GM12878 (cell line): ENCODE results near the gene ZP2. TPM values are rescaled to one million over a fixed set of nuclear protein-coding genes. Genes with fewer than 3 reads are reported as not detected.

Source experiments
- ATAC-seq: fragments of 200-7000 bp; cut with Tn5 transposase; 3 replicates; pipeline ENCODE4 v1.9.1; 2020; ENCODE audit warnings: mild to moderate bottlenecking, moderate library complexity
- BruUV-seq: library from RNA; stranded (reverse); fragments of 400-500 nt; replicated peaks from 2 replicates; lab custom pipeline; 2021; lab: Mats Ljungman, UMichigan
- CTCF ChIA-PET: fragments of 300-600 bp; sonication (Branson Sonifier 250); formaldehyde crosslinking; extraction: SDS; loops from one replicate; lab custom pipeline; 2021; ENCODE audit warnings: inconsistent platforms; lab: Yijun Ruan, JAX
- POLR2A ChIA-PET: fragments of 350-600 bp; formaldehyde crosslinking; extraction: SDS; loops from one replicate; lab custom pipeline; 2021; ENCODE audit warnings: inconsistent platforms; lab: Charles Lee
- RAD21 ChIA-PET: fragments of 300-600 bp; sonication (Branson Sonifier 250); formaldehyde crosslinking; loops from one replicate; lab custom pipeline; 2023; ENCODE audit warnings: antibody characterized with exemption; ENCODE audit not compliant: unreplicated experiment; lab: Charles Lee
- SMC1A ChIA-PET: fragments of 300-600 bp; sonication (Branson Sonifier 250); formaldehyde crosslinking; loops from one replicate; lab custom pipeline; 2023; ENCODE audit not compliant: unreplicated experiment, uncharacterized antibody; lab: Charles Lee
- DNase-seq: peaks from one replicate; pipeline ENCODE4 v3.0.0-alpha.2; 2011; ENCODE audit warnings: low read depth, low spot score
- FAIRE-seq: peaks from 3 replicates; lab custom pipeline; 2011; peaks lifted over from hg19 to GRCh38; lab: Jason Lieb, UNC
- H2AFZ ChIP-seq: 2 replicates; pipeline ENCODE4 v1.6.0; 2011; ENCODE audit warnings: low read depth, low read length, control low read depth; ENCODE audit not compliant: control insufficient read depth
- H3K27ac ChIP-seq: 2 replicates; pipeline ENCODE4 v1.5.1; 2011; ENCODE audit warnings: control low read depth; ENCODE audit not compliant: control insufficient read depth, insufficient read depth
- H3K27me3 ChIP-seq, 2 experiments: replicated peaks in 1 of 2; 2 replicates each; pipeline versions ENCODE4 v1.6.0 to v1.6.1; 2011; ENCODE audit warnings: low read length in 1 of 2; ENCODE audit not compliant: control insufficient read depth in 2 of 2, insufficient read depth in 2 of 2
- H3K36me3 ChIP-seq, 2 experiments: 2 replicates each; pipeline ENCODE4 v1.5.1; 2011; ENCODE audit warnings: low read length in 1 of 2; ENCODE audit not compliant: control insufficient read depth in 2 of 2, insufficient read depth in 2 of 2
- H3K4me1 ChIP-seq: 2 replicates; pipeline ENCODE4 v1.6.1; 2011; ENCODE audit warnings: mild to moderate bottlenecking, low read length, moderate library complexity, mixed read lengths; ENCODE audit not compliant: control insufficient read depth, insufficient read depth
- H3K4me2 ChIP-seq: 2 replicates; pipeline ENCODE4 v1.6.0; 2011; ENCODE audit warnings: control low read depth; ENCODE audit not compliant: control insufficient read depth, insufficient read depth
- H3K4me3 ChIP-seq: fragments of 200-600 bp; sonication (generic); 2 replicates; pipeline ENCODE4 v1.5.1; 2016
- H3K79me2 ChIP-seq: 2 replicates; pipeline ENCODE4 v1.6.0; 2011; ENCODE audit warnings: low read length; ENCODE audit not compliant: control insufficient read depth, insufficient read depth
- H3K9ac ChIP-seq: 2 replicates; pipeline ENCODE4 v1.8.0; 2011; ENCODE audit warnings: low read length, control low read depth, mixed read lengths; ENCODE audit not compliant: control insufficient read depth, insufficient read depth
- H3K9me3 ChIP-seq: replicated peaks from 3 replicates; pipeline ENCODE4 v1.5.1; 2011; ENCODE audit warnings: mild to moderate bottlenecking, low read length; ENCODE audit not compliant: control insufficient read depth, insufficient read depth
- H4K20me1 ChIP-seq: 2 replicates; pipeline ENCODE4 v1.6.0; 2011; ENCODE audit not compliant: control insufficient read depth, insufficient read depth
- BCL3 ChIP-seq: IDR thresholded peaks from 2 replicates; pipeline ENCODE4 v1.6.1; 2011; ENCODE audit warnings: borderline replicate concordance, low read depth, mild to moderate bottlenecking, moderate library complexity, low read length; ENCODE audit not compliant: insufficient read depth, poor library complexity, severe bottlenecking
- E4F1 ChIP-seq: fragments of 450-650 bp; IDR thresholded peaks from 2 replicates; pipeline ENCODE4 v1.6.1; 2018; ENCODE audit warnings: borderline replicate concordance, mild to moderate bottlenecking; ENCODE audit not compliant: partially characterized antibody
- MEF2A ChIP-seq: IDR thresholded peaks from 2 replicates; pipeline ENCODE4 v1.6.1; 2011; ENCODE audit warnings: low read depth, mild to moderate bottlenecking, low read length, moderate library complexity; ENCODE audit not compliant: insufficient read depth
- NBN ChIP-seq: fragments of 450-650 bp; IDR thresholded peaks from 2 replicates; pipeline ENCODE4 v1.6.1; 2016
- NR2C1 ChIP-seq: fragments of 450-650 bp; IDR thresholded peaks from 2 replicates; pipeline ENCODE4 v1.6.1; 2017; ENCODE audit warnings: antibody characterized with exemption, mild to moderate bottlenecking, moderate library complexity
- PAX5 ChIP-seq: IDR thresholded peaks from 2 replicates; pipeline ENCODE4 v1.6.1; 2011; ENCODE audit warnings: low read depth, low read length, borderline replicate concordance
- PML ChIP-seq: IDR thresholded peaks from 2 replicates; pipeline ENCODE4 v1.6.1; 2012; ENCODE audit warnings: low read length, inconsistent platforms
- POLR2A ChIP-seq: IDR thresholded peaks from 2 replicates; pipeline ENCODE4 v1.6.1; 2011; ENCODE audit warnings: low read depth, mild to moderate bottlenecking, low read length
- RAD51 ChIP-seq: fragments of 450-650 bp; IDR thresholded peaks from 2 replicates; pipeline ENCODE4 v1.6.1; 2016; ENCODE audit warnings: moderate library complexity, mild to moderate bottlenecking, inconsistent platforms
- SRF ChIP-seq, 2 experiments: IDR thresholded peaks; 2 replicates each; pipeline ENCODE4 v1.6.1; 2011; ENCODE audit warnings: low read depth in 2 of 2, low read length in 2 of 2, mild to moderate bottlenecking in 1 of 2, moderate library complexity in 1 of 2
- SUZ12 ChIP-seq: fragments of 200-600 bp; sonication (generic); IDR thresholded peaks from one replicate; pipeline ENCODE4 v1.6.1; 2018; ENCODE audit warnings: antibody characterized with exemption, mild to moderate bottlenecking; ENCODE audit not compliant: unreplicated experiment
- ZNF217 ChIP-seq: fragments of 450-650 bp; IDR thresholded peaks from 2 replicates; pipeline ENCODE4 v1.6.1; 2017; ENCODE audit warnings: antibody characterized with exemption, mild to moderate bottlenecking
- WGBS: methylation state at CpG from one replicate; pipeline ENCODE4 v1.1.6; 2016; ENCODE audit warnings: low lambda C conversion rate; ENCODE audit not compliant: insufficient replicate concordance, insufficient coverage; ENCODE audit errors: missing lambda C conversion rate; 5-methylcytosine and 5-hydroxymethylcytosine counted together
- in situ Hi-C: fragments of 300-500 bp; cut with MboI; formaldehyde crosslinking; loops from 9 replicates; pipeline ENCODE4 v1.14.3; 2018; ENCODE audit warnings: mixed read lengths
- intact Hi-C: fragments of 100-400 bp; cut with micrococcal nuclease; formaldehyde crosslinking; loops from one replicate; pipeline ENCODE4 v1.14.2; 2022; ENCODE audit not compliant: unreplicated experiment
- polyA plus RNA-seq, 11 experiments: library from polyadenylated mRNA; depleted of rRNA in 4 of 11; unstranded in 6 of 11; stranded (reverse) in 5 of 11; fragments of >200 nt; fragmentation: Nextera tagmentation in 4 of 11; fragmentation: Illumina TruSeq in 1 of 11; extraction: Ambion mirVana in 4 of 11; extraction: Trizol in 1 of 11; gene quantifications; 1 replicate in 1 of 11; 2 replicates in 10 of 11; pipeline versions ENCODE4 v1.2.1 to v1.2.3, GENCODE V29; 2011 to 2016; ENCODE audit warnings: inconsistent platforms in 2 of 11, missing spikeins in 2 of 11, low read depth in 1 of 11
- total RNA-seq, 4 experiments: library from RNA; depleted of rRNA in 3 of 4; stranded (reverse); fragments of >200 nt in 3 of 4; fragmentation: Illumina TruSeq in 1 of 4; extraction: Trizol in 1 of 4; gene quantifications; 2 replicates each; pipeline versions ENCODE4 v1.2.1 to v1.2.3, GENCODE V29; 2013 to 2021

ZP2 gene
- total and polyA plus RNA-seq, 10 of the 15 experiments (the other 5 are each of a cell fraction or from before 2014, with no cell fraction given): 0.11 to 0.33 (median 0.16) TPM; not detected in 1

DNA sequence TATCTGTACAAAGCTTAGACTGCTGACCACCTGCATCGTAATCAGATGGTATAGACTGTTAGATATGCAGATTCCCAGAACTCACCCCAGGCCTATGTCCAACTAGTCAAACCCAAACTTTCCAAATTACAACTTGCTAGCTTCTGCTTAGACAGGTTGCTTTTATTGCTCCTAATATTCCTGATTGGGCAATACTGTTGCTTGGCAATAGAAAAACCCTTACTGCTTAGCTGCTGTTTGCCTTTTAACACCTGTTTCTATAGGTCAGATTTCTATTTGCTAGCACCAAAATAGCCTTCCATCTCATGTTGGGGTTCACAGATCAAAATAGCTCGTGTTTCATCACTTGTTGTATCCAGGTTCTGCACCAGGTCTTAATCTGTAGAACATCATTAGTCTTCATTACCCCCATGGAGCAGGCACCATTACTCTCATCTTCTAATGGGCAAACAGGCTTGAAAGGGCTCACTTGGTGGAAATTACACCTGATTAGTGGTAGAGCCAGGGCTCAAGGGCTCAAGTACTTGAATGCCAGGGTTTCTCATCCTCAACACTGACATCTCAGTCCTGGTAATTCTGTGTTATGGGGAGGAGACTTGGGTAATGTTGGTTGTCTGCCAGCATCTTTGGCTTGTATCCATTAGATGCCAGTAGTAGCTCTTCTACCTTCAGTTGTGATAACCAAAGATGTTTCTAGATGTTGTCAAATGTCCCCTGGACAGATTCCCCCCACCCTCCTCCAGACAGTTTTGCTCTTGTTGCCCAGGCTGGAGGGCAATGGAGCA, 2.7 kb downstream of the ZP2 start:
- H3K27me3 ChIP-seq: no peaks in the 10 kb centered on the region; a peak in 1 of 4 replicates
- RAD21 ChIA-PET: no interaction called here
- in situ Hi-C loops (no loop called here), intact Hi-C loops (no loop called here)
- SMC1A ChIA-PET: interaction anchor here (1.0 kb wide), 1 partner anchor 8 kb away, joined by 3 read pairs; no protein-coding TSS in a partner anchor
- H3K79me2 ChIP-seq: no peaks in the 10 kb centered on the region
- 23% methylated on average over 2 of the region's 2 CpGs for WGBS
- H3K27ac ChIP-seq: no peak overlapping the region
- no peak for TF ChIP-seq PAX5
- no peak for TF ChIP-seq PML
- H2AFZ ChIP-seq: no peak overlapping the region
- no peak overlapping the region for H3K4me2 ChIP-seq
- no peaks in the 10 kb centered on the region; the same call in 2 of the 3 replicates for H3K9me3 ChIP-seq
- CTCF ChIA-PET: interaction anchor here (0.6 to 1.2 kb wide), 3 partner anchors 23 to 55 kb away, joined by 3 to 5 read pairs (median 3); no protein-coding TSS in a partner anchor
- POLR2A ChIA-PET: no interaction called here
- H3K4me3 ChIP-seq: no peak overlapping the region
- BruUV-seq: no TSS peak
- FAIRE-seq (no peak), DNase-seq (no peak), ATAC-seq (no peak)
- no peaks in the 10 kb centered on the region for H4K20me1 ChIP-seq
- no peak overlapping the region for H3K9ac ChIP-seq
- H3K4me1 ChIP-seq: no peaks in the 10 kb centered on the region
- H3K36me3 ChIP-seq: no peaks in the 10 kb centered on the region

GRCh38 chr16:21206550-21206949, 4.8 kb downstream of the ZP2 start:
- FAIRE-seq: no peak
- Histone ChIP-seq H3K4me3 (no peak overlapping the region), H3K4me2 (no peak overlapping the region), H3K9ac (no peak overlapping the region), H3K4me1 (no peaks in the 10 kb centered on the region), H3K27ac (no peak overlapping the region), H3K9me3 (no peaks in the 10 kb centered on the region; the same call in 2 of the 3 replicates), H3K27me3 (no peaks in the 10 kb centered on the region; a peak in 1 of 4 replicates), H3K36me3 (no peaks in the 10 kb centered on the region), H3K79me2 (no peaks in the 10 kb centered on the region), H4K20me1 (no peaks in the 10 kb centered on the region), H2AFZ (no peak overlapping the region)
- POLR2A ChIA-PET: interaction anchor here (0.5 kb wide), 1 partner anchor 316 kb away, joined by 4 read pairs; no protein-coding TSS in a partner anchor
- CTCF ChIA-PET: no interaction called here
- ATAC-seq: no peak
- no peak for DNase-seq
- 18% methylated on average over 4 of the region's 4 CpGs for WGBS
- intact Hi-C loops: no loop called here
- in situ Hi-C loops: no loop called here
- BruUV-seq: no TSS peak
- RAD21 ChIA-PET: no interaction called here
- SMC1A ChIA-PET: interaction anchor here (0.6 to 1.3 kb wide), 3 partner anchors 64 to 69 kb away, joined by 3 to 4 read pairs (median 3); no protein-coding TSS in a partner anchor
- TF ChIP-seq NR2C1: no peak
- no peak for TF ChIP-seq MEF2A
- TF ChIP-seq PAX5: no peak
- no peak for TF ChIP-seq SRF (IDR thresholded peaks at IDR 0.05; ENCODE audit: low read depth in 2 of 2, low read length in 2 of 2)
- no peak for TF ChIP-seq BCL3
- no peak for TF ChIP-seq NBN
- no peak for TF ChIP-seq SUZ12
- no peak for TF ChIP-seq ZNF217
- no peak for TF ChIP-seq RAD51
- no peak for TF ChIP-seq POLR2A
- no peak for TF ChIP-seq E4F1
